ENCODE data around the gene NBEAL2. TPM values are rescaled to one million over a fixed set of nuclear protein-coding genes. Genes with fewer than 3 reads are reported as not detected.

NBEAL2 gene
- total RNA-seq, 1 experiment from 2014 or later: 15.7 TPM

DNA sequence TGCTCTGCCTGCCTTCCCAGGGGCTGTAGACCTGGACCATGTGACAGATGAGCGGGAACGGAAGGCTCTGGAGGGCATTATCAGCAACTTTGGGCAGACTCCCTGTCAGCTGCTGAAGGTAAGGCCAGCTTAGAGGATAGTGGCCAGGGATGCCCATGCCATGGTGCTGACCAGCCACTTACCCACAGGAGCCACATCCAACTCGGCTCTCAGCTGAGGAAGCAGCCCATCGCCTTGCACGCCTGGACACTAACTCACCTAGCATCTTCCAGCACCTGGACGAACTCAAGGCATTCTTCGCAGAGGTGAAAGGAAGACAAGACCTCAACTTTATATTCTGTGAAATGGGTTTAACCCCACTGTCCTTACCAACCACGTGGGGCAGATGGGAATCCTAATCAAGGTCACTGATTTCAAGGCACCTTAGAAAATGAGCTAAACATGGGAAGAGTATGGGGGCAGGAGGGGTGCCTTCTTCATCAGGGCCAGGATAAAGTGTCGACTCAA, 26.7 kb downstream of the NBEAL2 start:
- no peaks in the 10 kb centered on the region for H3K27me3 ChIP-seq (replicated peaks; ENCODE audit: insufficient read depth, low read depth, low read length, poor library complexity)
- DNase-seq (ENCODE audit: low spot score): no peak
- TF ChIP-seq EZH2 (IDR thresholded peaks at IDR 0.05; ENCODE audit: borderline replicate concordance, low read depth, low read length, poor library complexity, severe bottlenecking) (no peak), CTCF (conservative IDR thresholded peaks at IDR 0.05; ENCODE audit: low read depth, low read length) (no peak)
- H3K27ac ChIP-seq (ENCODE audit: low read depth, low read length, poor library complexity, severe bottlenecking): no peak overlapping the region
- BruUV-seq (replicated peaks): no TSS peak
- ChIA-PET POLR2A (ENCODE audit: low non-redundant PET) (no interaction called here), CTCF (no interaction called here)
- no peaks in the 10 kb centered on the region for H3K36me3 ChIP-seq (ENCODE audit: insufficient read depth, low read length, poor library complexity, severe bottlenecking)
- H3K4me3 ChIP-seq (ENCODE audit: low read depth, low read length, poor library complexity, severe bottlenecking): no peak overlapping the region
- no peaks in the 10 kb centered on the region for H3K4me1 ChIP-seq (ENCODE audit: insufficient read depth, low read length, poor library complexity, severe bottlenecking)
- H3K9me3 ChIP-seq (ENCODE audit: low read depth, low read length, poor library complexity, severe bottlenecking): no peaks in the 10 kb centered on the region
- intact Hi-C loops (cut with micrococcal nuclease; ENCODE audit: unreplicated experiment): no loop called here

DNA sequence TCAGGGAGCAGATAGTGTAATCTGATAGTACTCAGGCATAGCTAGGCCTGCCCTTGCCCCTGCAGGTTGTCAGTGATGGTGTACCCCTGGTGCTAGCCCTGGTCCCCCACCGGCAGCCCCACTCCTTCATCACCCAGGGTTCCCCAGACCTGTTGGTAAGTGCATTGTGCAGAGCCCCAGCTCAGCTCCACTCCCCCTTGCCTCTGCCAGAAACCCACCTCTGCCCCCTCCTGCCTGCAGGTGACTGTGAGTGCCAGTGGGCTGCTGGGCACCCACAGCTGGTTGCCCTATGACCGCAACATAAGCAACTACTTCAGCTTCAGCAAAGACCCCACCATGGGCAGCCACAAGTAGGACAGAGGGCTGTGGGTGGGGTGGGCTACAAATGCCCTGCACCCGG, 27.5 kb downstream of the NBEAL2 start:
- TF ChIP-seq CTCF (conservative IDR thresholded peaks at IDR 0.05; ENCODE audit: low read depth, low read length) (no peak), EZH2 (IDR thresholded peaks at IDR 0.05; ENCODE audit: borderline replicate concordance, low read depth, low read length, poor library complexity, severe bottlenecking) (no peak)
- CTCF ChIA-PET: no interaction called here
- Histone ChIP-seq H3K27me3 (replicated peaks; ENCODE audit: insufficient read depth, low read depth, low read length, poor library complexity) (no peaks in the 10 kb centered on the region), H3K4me3 (ENCODE audit: low read depth, low read length, poor library complexity, severe bottlenecking) (no peak overlapping the region), H3K4me1 (ENCODE audit: insufficient read depth, low read length, poor library complexity, severe bottlenecking) (no peaks in the 10 kb centered on the region), H3K9me3 (ENCODE audit: low read depth, low read length, poor library complexity, severe bottlenecking) (no peaks in the 10 kb centered on the region), H3K36me3 (ENCODE audit: insufficient read depth, low read length, poor library complexity, severe bottlenecking) (no peaks in the 10 kb centered on the region), H3K27ac (ENCODE audit: low read depth, low read length, poor library complexity, severe bottlenecking) (no peak overlapping the region)
- POLR2A ChIA-PET (ENCODE audit: low non-redundant PET): no interaction called here
- no TSS peak for BruUV-seq (replicated peaks)
- DNase-seq (ENCODE audit: low spot score): no peak
- intact Hi-C loops (cut with micrococcal nuclease; ENCODE audit: unreplicated experiment): no loop called here

DNA sequence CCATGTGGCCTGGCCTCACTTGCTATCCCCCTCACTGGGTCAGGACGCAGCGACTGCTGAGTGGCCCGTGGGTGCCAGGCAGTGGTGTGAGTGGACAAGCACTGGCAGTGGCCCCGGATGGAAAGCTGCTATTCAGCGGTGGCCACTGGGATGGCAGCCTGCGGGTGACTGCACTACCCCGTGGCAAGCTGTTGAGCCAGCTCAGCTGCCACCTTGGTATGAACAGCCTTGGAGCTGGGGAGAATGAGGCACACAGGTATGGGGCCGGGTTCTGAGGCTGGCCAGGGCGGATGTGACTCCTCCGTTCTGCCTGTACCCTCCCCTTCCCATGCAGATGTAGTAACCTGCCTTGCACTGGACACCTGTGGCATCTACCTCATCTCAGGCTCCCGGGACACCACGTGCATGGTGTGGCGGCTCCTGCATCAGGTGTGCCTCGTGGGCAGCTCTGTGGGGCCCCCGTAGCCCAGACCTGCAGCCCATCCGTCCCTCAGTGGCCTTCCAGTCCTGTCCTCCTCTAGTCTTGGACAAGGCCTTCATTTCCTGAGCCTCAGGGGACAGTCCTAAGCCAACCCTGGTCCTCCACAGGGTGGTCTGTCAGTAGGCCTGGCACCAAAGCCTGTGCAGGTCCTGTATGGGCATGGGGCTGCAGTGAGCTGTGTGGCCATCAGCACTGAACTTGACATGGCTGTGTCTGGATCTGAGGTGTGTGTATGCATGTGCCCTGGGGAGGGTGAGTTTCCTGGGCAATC, 28.2 kb downstream of the NBEAL2 start:
- H3K4me3 ChIP-seq (ENCODE audit: low read depth, low read length, poor library complexity, severe bottlenecking): no peak overlapping the region
- ChIA-PET CTCF (no interaction called here), POLR2A (ENCODE audit: low non-redundant PET) (no interaction called here)
- H3K36me3 ChIP-seq (ENCODE audit: insufficient read depth, low read length, poor library complexity, severe bottlenecking): no peaks in the 10 kb centered on the region
- no peak overlapping the region for H3K27ac ChIP-seq (ENCODE audit: low read depth, low read length, poor library complexity, severe bottlenecking)
- no peaks in the 10 kb centered on the region for H3K9me3 ChIP-seq (ENCODE audit: low read depth, low read length, poor library complexity, severe bottlenecking)
- H3K27me3 ChIP-seq (replicated peaks; ENCODE audit: insufficient read depth, low read depth, low read length, poor library complexity): no peaks in the 10 kb centered on the region
- intact Hi-C loops (cut with micrococcal nuclease; ENCODE audit: unreplicated experiment): no loop called here
- DNase-seq (ENCODE audit: low spot score): no peak
- no peaks in the 10 kb centered on the region for H3K4me1 ChIP-seq (ENCODE audit: insufficient read depth, low read length, poor library complexity, severe bottlenecking)
- no peak for TF ChIP-seq CTCF (conservative IDR thresholded peaks at IDR 0.05; ENCODE audit: low read depth, low read length)
- TF ChIP-seq EZH2 (IDR thresholded peaks at IDR 0.05; ENCODE audit: borderline replicate concordance, low read depth, low read length, poor library complexity, severe bottlenecking): no peak
- no TSS peak for BruUV-seq (replicated peaks)

Measured in A673 (cell line).